Measurements from ENCODE around the gene RALGAPA2. TPM values are rescaled to one million over a fixed set of nuclear protein-coding genes. Genes with fewer than 3 reads are reported as not detected.

The RALGAPA2 gene
- total RNA-seq, 1 experiment from 2014 or later = 20.1 TPM

DNA sequence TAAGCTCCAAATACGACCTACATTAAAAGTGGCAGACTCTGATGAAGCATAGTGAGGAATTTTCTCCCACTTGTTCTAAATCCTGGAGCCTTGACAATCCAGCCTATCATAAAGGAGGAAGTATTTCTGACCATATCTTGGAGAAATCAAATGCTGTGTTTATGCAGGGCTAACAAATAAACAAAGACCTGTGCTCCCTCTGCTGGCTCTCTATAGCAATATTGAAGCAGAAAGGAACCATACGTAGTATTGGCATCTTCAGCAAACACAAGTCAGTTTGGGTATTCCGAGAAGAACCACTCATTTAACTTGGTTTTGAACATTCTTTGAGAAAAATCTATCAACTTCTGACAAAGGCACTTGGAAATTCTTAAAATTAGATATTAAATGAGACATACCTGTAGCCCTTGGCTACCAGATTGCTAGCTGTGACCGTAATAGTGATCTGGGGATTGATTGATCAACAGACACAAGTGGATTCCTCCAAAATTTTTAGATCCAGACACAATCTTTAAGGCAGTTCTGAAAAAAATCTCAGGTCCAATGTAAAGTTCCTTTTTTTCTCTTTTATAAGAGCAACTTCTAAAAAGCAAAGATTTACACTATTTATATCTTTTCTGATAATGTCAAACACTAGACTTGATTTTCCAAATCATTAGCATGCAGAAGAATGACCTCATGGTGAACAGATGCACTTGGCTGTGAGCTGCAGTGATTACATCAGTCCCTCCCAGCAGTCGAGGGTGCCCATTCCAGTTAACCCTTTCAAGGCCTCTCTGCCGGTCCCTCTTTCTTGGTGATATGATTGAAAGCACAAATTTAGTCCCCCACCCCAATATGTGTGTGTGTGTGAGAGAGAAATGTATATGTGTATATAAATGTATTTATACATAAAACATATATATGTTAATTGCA is 304.3 kb downstream of the RALGAPA2 start:
- peak; percentile 27 for DNase-seq (ENCODE audit: low spot score)

DNA sequence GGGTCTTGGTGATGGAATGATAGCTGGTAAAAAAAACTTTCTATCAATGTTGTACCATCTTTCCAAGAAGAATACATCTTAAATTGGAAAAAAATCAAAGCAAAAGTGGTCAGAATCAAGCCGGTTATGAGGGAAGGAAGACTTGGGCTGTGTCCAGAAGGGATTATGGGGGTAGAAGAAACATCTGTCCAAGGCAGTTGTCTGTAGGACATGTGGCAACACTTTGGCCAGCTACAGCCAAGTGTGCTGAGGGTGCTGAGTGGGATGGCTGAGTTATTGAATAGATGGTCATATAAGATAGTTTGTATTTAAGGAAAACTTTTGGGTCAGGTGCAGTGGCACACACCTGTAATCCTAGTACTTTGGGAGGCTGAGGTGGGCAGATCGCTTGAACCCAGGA is 306.1 kb downstream of the RALGAPA2 start:
- DNase-seq (ENCODE audit: low spot score) = no peak

DNA sequence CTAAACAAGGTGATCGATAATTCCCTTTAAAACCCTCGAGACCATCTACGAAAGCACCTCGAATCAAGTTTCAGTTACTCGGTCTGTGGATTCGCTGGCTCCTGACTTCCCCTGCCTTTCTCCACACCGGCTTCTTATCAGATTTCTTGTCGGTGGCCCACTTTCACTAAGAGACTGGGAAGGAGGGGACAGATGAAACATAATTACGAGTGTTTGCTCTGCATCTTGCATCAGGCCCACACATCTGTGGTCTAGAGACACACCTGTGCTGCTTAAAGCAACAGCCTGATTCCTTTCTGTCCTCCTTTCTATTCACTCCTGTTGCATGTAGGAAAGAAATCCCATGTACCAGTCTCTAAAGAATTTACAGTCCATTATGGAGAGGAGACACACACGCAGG is 306.8 kb downstream of the RALGAPA2 start:
- no peak for DNase-seq (ENCODE audit: low spot score)

DNA sequence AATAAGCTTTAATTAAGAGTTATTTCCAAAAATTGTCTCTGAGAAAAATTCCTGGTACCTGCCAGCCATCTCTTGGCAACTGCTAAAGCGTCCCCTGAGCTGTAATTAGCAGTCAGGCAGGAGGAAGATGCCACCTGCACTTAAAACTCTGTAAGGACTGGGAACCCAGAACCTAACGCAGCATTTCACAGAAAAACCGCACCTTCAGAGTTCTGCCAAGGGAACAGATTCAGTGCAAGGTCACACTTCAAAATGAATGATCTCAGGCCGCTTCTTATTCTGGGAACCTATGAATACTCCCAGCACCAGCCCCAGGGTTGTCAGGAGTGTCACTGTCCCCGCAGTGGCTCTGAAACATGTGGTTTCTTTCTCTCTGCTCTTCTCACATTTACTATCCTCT is 307.8 kb downstream of the RALGAPA2 start:
- no peak for DNase-seq (ENCODE audit: low spot score)

DNA sequence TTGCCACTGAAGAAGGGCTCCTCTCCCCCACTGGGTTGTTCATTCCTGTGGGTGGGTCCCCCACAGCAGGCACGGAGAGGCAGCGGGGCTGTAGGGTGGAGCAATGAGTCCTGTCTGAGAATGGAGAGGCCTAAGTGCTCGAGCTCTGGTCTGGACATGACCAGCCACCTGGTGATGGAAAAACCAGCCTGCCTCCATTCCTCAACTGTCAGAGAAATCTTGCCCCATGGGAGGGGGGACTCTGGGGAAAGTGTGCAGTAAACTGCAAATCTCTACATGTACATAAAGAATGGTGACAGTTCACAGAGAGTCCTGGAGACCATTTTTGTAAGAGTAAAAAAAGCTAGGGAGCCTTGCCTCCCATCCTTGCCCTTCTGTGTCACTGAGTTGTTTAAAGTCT is 310.5 kb downstream of the RALGAPA2 start:
- DNase-seq (ENCODE audit: low spot score) = no peak

DNA sequence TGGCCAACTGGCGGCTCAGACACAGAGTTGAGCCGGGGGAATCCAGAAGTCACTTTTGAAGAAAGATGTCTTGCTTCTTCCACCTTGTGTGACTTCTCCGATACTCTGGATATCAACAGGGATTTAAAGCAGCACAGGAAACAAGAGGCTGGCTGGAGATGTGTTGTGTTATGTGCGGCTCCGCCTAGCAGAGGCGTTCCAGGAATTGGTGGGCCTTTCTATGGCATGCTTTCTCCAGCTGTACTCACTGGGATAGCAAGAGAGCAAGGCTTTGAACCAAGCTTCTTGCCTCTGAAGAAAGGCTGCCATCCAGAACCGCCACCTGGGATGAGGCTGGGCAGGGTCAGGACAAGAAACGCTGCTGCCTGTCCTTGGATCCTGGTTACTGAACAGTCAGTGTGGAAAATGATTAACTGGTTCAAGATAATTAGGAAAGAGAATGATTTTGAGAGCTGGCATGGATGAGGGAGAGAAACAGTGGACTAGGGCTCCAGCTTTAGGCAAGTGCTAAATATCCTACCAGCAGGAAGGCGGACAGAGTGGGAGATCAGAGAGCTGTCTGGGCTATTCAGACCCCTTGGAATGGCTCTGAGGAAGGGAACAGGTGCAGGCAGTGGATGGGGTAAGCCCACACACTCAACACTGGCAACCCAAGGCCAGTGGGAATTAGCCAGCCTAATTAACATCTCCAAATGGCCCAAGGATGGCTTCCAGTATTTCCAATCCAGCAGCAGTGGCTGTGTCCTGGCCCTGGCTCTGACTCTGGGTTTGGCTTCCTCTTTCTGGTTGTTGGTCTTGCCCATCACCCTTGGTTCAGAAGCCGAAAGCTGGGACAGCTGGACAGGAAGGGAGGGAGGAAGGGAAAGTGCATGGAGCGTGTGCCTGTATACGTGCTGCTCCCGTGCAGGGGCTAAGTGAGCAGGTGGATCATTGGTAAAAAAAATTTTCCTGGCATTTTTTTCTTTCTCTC is 312.6 kb downstream of the RALGAPA2 start:
- peak; percentile 16 for DNase-seq (ENCODE audit: low spot score)

DNA sequence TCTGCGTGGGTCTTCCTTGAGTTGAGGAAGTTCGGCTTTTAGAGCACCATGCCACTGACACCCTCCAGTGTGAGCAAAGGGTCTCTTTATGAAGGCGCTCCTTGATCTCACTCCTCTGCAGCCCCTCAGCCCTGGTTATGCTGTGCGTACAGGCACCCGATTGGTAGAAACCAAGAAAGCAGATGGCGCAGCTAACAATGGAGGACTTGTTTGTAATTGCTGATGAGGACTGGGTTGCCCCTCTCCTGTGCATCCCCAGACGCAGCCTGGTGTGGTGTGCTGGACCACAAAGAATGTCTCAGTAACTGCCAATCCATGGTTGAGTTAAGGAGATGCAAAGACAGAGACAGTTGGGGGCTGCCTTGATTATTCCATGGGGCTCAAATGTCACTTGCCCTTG is 314.3 kb downstream of the RALGAPA2 start:
- DNase-seq (ENCODE audit: low spot score) = no peak

DNA sequence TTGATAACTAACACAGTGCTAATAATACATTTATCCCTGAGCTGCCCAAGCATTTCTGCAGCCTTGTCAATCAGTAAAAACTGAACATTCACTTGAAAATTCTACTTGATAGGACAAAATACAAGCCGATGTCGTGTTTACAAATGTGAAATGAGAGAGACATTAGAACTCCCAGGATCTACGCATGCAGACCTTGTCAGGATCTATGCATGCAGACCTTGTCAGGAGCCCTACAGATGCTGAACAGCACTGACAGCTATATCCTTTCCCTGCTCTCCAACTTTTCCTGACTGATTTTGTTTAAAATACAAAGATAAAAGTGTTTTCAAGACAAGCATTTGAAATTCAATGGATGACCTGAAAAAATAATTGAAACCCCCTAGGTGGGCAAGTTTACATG is 315.6 kb downstream of the RALGAPA2 start:
- DNase-seq (ENCODE audit: low spot score) = no peak

DNA sequence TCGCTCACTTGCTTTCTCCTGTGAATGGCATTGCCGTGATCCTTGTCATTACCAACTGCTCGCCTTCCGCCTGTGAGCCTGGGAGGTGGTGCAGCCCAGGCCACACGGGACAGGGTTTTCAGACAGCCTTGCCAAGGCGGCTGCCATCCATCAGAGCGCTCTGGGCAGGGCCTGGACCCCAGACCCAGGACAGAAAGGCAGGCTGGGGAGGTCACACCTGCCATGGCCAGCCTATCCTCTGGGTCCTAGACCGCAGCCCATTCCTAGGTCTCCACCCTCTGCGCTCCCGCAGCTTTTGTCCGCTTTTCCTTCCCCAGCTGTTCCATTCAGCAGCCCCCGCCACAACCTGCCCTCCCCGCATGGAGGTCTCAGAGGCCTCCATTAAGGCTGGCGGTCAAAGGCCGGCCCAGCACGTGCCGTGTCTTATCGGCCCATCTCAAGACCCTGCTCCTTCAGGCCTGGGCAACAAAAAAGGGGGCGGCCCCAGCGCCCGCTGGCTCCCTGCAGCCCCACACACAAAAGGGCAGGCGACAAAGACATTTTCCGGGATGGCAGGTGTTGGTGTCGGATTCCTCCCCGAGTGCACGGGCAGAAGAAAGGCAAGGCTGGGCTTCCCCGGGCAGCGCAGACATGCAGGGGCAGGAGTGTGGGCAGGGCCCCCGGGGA is 316.4 kb downstream of the RALGAPA2 start:
- DNase-seq (ENCODE audit: low spot score) = no peak

DNA sequence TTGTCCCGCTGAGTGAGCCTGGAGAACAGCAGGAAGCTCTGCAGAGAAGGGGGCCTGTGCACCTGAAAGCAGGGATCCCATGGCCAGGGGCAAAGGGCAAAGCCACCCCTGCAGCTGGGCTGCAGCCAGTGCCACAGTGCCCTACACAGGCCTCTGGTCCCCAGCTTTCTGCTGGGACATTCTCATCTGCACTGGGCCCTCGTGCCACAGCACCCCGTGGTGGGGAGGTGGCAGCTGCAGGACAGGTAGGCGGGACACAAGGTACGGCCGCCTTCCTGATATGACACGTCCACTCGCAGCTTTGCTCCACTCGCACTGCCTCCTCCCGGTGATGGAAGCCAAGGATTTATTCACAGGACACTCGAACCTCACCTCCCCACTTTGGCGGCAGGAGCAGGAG is 317.4 kb downstream of the RALGAPA2 start:
- DNase-seq (ENCODE audit: low spot score) = no peak

DNA sequence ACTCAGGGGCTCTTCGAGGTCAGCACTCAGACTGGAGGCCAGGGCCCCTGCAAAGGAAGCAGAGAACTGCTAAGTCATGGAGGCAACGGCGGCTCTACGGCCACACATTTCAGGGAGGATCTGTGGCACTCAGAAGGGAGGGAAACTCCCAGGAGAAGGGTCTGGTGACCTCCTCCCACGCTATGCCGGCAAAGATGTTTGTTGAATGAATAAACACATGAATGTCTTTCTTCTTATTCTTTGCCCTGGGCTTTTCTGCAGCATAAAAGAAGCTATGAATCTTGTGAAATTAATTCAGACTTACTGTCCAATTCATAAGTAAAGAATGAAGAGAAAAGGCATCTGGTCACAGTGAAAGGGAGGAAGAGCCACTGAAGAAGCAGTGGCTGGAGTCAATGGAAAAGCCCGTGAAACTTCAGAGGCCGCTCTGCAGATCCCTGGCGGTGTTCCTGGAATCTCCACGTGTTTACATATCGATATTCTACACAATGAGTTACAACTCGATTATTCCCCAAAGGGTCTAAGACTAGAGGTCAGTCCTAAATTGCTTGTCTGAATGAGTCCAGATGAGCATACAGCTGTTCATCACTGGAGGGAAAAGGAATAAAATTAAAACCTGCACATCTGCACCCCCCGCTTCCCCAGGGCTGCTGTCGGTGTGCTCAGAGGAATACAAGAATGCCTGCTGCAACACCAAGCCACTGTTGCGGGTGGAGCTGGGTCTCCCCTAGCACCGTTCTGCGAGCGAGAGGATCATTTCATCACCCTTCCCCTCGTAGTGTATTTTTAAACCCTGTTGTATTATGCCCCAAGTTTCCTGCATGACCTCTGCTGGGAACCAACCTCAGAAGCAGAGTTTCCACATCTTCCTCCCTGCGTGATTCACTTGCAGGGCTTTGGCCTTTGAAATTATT is 319.0 kb downstream of the RALGAPA2 start:
- no peak for DNase-seq (ENCODE audit: low spot score)

DNA sequence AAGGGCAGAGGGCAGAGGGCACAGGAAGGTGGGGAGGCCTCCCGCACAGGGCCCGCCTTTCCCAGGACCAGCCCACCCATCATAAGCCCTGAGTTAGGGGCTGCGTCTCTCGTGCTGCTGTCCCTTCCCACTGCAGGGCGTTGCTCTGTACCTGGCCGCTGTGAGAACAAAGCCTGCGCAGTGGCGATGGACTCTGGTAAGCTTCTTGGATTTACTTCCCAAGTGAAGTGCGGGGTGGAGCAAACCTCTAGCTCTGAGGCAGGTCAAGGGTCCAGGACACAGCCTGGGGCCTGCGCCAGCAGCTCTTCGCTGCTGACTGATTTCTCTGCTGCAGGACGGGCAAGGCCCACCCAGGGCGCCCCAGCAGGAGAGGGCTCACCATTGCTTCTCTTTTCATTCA is 320.7 kb downstream of the RALGAPA2 start:
- no peak for DNase-seq (ENCODE audit: low spot score)

DNA sequence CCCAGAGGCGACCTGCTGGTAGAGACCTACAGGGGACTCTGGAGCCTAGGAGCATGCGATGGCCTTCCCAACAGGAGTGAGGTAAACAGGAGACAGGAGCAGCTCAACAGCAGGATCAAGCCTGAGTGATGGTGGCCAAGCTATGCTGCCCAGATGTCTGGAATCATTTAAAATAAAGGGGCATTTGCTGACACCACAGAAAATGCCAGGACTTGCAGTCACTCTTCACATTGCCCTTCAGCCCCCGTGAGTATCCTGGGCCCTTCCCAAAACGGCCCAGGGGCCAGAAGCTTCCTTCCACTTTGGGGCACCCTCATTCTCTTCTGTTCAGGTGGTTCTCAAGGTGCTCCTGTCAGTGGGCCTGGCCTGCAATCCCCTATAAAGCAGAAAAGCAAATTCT is 321.3 kb downstream of the RALGAPA2 start:
- no peak for DNase-seq (ENCODE audit: low spot score)

DNA sequence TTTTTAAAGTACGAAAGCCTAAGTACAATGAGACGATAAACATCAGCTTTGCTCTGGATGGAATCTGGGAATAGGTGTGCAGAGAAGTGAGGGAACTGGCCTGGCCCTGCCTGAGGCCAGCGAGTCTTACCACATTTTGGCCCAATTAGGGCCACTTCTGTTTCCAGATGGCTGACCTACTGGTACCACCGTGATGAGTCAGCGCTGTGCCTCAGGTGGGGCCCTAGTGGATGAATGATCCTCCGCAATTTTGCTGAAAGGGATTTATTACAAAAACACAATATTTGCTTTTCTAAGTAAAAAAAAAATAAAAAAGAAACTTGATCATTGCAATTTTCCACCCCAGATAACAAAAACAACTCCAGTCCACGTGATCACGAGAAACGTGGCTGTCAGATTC is 322.1 kb downstream of the RALGAPA2 start:
- no peak for DNase-seq (ENCODE audit: low spot score)

DNA sequence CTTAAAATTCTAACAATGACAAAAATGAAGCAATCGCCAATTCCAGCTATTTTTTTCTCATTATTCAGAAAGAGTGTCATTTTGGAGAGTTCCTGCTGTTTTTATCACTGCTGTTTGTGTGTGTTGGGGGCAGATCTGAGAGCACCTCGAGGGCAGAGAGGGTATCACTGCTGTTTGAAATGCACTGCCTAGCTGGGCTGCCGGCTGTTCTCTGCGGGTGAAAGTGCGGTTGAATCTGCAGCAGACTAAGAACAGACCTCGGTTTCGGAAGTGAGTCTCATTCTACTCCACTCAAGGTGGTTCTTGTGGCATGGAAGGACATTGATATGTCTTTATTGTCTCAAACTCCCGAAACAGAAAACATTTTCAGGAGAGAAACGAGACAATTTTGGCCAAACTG is 326.3 kb downstream of the RALGAPA2 start:
- no peak for DNase-seq (ENCODE audit: low spot score)

DNA sequence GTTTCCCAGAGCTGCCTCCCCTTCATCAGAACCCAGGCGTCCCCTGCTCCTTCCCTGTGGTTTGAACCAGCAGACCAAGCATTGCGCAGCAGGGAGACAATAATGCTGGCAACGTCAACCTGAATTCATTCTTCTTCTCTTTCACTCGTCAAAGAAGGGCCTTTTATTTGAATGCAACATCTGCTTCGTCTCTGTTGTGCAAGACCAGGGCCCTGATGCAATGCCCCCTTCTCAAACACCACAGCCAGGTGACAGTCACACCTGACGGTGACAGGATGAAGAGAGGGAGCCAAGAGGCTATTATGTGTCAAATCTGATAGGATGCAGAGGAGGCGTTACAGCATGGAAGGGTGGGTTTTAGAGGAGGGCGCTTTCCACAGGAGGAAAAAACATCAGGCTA is 336.6 kb downstream of the RALGAPA2 start:
- no peak for DNase-seq (ENCODE audit: low spot score)

DNA sequence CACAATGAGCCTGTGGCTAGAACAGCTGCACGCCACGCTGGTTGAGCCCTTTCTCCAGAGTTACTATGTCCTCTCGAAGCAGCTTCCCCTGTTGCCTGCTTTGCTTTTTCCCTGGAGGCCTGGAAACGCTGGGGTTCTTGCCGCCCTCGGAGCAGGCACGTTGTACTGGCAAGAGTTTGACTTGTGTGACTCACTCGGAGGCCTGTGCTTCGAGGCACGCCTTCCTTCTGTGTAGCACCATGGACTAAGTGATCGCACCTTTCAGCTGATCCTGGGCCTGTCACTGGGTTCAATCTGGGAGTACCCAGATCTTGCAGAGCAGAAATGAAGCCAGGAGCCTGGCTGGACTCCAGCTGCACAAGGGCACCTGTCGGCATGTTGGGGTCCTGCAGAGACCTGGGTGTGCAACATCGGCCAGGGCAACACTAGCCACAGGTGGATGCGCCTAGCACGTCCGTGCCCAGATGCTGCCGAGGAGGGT is 339.3 kb downstream of the RALGAPA2 start:
- no peak for DNase-seq (ENCODE audit: low spot score)

DNA sequence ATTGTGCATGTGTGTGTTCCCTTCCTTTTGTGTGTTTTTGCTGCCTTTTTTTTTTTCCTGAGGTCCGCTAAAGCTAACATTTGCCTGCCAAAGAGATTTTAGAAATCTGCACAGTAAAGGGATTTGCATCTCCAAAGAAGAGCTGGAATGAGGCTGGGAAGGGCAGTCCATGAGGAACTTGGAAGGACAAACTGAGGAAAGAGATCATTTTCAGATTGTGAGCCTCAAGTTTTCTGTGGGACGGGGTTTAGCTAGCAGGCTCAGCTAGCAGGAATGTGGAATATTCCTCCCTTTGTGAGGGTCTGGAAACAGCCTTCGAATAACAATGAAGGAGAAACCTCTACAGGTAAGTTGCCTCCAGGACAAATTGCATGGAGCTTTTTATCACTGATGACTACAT is 340.8 kb downstream of the RALGAPA2 start:
- DNase-seq (ENCODE audit: low spot score) = no peak

DNA sequence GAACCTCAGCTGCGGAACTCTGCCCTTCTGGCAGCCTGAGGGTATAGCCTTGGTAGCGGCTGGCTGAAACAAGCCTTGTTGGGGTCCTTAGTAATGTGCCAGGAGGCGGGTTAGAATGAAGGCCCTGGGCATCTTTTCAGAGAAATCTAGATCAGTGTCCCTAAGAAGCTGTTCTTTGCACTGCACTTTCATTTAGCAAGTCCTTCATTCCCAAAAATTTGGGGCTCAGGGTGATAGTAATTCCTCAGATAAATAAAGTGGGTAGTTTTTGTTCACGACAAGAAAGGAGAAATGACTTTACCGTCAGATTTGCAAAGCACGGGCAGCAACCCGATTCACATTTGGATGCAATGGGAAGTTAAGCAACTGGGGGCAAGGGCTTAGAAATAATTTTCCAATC is 341.4 kb downstream of the RALGAPA2 start:
- DNase-seq (ENCODE audit: low spot score) = no peak

DNA sequence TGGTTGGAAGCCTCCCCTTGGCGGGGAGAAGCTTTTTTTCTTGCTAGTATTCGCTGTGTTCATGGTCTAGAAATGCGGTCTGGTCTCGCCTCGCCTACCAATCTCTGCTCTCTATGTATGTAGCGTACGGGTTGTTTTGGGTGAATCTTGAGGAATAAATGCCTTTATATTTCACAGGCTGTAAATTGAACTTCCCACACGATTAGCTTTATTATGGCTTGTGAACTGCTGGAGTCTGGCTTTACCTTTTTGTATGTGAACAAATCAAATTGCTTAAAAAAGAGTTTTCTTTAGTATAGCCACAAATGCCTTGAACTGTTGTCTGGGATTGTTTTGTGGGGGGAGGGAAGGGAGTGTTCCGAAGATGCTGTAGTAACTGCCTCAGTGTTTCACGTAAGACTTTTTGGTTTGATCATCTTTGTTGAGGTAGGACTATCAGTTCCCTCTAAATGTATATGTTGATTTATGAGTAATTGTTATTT is 342.3 kb downstream of the RALGAPA2 start:
- DNase-seq (ENCODE audit: low spot score) = no peak
